HG03565 (cell line): ENCODE data around the gene COL23A1.
"Not testable (repeated sequence)": the region's sequence is repeated elsewhere in the genome, so short reads cannot be mapped to it uniquely, and the experiment has no call there.

ENCODE experiments used
- ATAC-seq: cut with Tn5 transposase; IDR thresholded peaks from one replicate; pipeline ENCODE4 v1.9.1; 2021; ENCODE audit warnings: mild to moderate bottlenecking, moderate library complexity; ENCODE audit not compliant: unreplicated experiment

Gene COL23A1

DNA sequence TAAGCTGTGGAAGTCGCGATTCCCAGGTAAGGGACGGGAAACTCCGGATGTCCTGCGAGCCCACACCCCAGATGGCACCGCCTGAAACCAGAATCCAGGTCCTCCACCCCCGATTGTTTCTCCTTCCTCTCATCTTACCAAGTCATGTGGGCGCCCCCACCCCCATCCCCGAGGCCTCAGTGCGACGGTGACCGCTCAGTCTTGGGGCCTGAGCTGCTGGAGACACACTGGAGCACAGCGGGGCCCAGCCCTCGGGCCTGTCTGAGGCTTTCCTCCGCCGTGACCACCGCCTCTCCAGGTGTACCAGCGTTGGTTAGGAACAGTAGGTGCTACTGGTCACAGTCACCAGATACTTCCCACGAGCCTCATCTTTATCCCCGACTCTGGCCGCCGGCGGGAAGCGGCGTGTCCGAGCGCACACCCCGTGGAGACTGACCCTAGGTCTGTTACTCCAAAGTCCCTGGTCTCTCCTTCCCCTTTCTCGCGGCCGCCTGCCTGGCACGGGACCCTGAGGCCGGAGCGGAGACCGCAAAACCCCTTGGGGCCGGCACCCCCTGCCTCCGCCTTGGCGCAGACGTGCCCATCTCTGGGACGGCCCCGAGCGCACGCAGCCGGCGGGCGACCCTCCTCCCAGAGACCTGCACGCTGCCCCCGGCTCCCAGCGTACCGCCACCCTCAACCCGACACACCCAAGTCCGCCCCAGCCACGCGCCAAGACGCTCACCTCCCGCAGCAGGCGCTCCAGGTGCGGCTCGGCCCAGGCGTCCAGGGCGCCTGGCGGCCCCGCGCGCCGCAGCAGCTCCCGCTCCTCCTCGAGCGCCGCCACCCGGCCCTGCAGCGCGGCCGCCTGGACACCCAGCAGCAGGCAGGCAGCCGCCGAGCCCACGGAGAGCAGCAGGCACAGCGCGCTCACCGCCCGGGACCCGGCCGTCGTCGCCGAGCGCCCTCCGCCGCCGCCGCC is 733 bp downstream of the COL23A1 start:
- no peak for ATAC-seq

DNA sequence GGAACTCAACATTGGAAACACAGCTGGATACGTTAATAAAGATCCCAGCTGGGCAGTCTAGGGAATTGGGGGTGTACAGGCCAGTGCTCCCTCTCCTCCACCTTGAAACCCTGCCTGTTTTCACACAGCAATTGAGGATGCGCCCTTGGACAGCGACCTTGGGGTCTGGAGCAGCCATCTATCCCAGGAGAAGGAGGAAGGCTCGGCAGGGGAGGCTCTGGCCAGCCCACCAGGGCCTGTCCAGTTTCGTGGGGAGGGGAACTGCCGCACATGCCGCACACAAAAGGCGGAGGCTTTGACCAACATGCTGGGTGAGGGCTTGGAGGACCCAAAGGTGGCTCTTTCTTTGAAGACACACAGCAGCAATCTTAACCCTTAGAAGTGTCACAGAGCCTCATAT is 1.4 kb downstream of the COL23A1 start:
- no peak for ATAC-seq

DNA sequence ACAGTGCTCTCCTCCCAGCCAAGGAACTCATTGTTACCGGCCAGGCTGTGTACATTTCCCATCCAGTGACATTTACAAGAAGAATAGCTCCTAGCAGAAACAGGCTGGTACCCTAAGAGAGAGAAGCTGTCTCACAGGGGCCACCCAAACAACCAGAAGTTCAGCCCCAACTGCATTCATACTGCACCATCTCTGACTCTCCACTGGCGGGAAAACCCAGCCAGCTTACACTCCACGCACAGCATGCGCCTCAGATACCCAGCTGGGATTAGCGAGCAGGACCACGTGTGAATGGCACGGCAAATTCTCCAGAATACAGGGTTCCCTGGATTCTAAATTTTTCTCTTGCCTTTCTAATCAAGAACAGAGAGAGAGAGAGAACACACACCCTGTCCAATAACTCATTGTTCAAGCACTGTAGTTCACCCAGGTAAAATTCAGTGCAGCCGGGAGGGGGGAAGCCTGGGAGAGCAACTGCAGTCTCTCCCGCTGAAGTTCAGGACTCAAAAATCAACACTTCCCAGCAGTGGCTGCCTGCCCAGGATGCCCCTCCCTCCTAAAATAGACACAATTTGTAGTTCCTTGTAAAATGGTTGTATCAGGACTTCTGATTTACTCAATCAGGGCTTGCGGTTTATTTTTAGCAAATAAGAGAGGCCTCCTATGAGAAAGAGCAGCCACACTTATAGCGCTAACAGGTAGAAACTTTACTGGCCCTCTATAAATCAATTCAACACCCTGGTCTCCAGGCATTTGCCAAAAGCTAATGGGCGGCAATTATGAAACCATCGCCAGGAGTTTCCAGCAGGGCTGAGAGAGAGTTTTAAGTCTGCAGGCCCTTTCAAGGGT is 2.2 kb downstream of the COL23A1 start:
- ATAC-seq = no peak

DNA sequence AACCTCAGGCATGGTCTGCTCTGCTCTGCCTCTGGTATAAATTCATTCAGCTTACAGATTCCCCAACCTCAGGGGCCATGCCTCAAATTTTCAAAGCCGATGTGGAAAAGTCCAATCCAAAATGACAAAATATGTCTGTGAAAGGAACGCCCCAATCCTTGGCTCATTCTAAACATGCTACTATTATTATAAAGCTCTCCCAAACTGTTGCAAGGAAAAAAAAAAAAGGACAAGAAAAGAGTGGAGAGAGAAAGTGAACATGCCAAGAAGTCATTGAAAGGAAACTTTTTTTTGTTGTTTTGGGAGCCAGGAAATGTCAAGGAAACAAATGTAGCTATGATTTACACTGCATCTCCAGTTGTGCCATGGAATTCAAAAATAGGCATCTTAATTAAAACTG is 3.8 kb downstream of the COL23A1 start:
- ATAC-seq = no peak

DNA sequence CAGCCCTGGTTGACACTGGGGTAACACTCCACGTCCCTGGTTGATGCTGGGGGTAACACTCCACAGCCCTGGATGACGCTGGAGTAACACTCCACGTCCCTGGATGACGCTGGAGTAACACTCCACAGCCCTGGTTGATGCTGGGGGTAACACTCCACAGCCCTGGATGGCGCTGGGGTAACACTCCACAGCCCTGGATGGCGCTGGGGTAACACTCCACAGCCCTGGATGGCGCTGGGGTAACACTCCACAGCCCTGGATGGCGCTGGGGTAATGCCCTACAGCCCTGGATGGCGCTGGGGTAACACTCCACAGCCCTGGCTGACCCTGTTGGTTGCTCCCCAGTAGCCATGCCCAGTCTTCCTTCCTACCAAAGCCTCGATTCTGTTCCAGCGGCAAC is 4.8 kb downstream of the COL23A1 start:
- ATAC-seq = not testable (repeated sequence)

DNA sequence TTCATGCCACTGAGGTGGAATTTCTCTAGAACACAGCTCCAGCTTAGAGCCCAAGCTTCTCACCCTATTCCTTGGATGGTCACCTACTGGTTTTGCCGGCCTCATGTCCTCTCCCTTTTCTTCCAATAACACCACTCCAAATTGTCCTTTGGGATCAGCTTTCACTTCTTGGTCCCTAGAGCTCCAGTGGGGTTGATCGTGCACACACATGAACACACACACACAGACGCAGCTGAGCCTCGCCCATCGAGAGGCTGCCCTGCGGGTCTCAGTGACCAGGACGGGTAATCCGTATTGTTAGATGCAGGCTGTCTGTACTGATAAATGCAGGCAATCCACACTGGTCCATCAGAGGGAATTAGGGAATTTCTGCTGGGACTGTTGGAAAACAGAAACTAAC is 6.9 kb downstream of the COL23A1 start:
- ATAC-seq = no peak

DNA sequence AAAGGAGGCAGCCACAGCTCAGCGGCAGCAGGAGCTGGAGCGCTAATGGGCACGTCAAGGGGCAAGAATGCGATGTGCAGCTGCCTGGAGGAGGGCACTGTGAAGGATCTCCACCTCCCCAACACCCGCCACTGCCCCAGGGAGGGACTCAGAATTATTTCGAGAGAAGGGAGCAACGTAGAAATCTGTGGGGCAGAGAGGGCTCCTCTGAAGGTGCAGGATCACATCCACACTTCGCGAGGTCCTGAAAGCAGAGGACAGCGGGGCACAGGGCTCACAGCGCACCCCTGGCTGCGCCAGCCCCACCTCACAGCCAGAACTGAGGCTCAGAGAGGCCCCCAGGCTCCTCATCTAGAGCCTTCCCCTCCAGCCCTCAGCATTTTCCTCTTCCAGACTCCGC is 7.9 kb downstream of the COL23A1 start:
- no peak for ATAC-seq

DNA sequence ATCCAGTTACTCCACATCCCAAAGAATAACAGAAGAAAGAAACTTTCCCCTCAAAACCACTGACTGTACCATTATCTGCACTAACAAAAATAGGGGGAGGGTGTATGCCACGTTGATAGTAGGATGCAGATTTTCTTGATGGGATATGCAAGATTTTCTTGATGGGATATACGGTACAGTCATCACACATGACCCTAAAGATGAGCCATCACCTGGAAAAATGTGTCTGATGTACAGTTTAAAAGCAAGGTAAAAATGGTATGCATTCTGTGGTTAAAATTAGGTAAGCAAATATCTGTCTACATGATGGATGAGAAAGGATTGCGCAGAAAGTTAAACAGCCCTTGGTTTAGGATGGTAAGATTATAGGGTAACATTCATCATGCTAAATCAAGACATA is 8.6 kb downstream of the COL23A1 start:
- ATAC-seq = no peak

DNA sequence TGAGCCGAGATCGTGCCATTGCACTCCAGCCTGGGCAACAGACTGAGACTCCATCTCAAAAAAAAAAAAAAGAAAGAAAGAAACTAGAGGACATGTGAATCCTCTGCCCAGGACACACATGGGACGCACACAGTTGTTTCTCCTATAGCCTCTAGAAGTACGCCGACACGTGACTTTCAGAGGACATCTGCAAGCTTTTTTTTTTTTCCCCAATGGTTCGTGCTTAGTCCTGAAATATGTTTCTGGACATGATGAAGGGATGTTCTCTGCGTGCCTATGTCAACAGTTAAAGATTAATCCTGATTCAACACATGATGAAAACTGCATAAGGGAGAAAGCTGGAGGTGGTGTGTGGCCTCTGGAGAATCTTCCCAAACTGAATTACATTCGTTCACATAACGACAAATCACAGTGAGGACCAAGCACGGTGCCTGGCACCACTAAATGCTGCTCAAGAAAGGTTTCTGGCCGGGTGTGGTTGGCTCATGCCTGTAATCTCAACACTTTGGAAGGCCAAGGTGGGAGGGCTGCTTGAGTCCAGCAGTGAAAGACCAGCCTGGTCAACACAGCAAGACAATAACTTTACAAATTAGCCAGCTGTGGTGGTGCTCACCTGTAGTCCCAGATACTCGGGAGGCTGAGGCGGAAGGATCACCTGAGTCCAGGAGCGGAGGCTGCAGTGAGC is 9.8 kb downstream of the COL23A1 start:
- ATAC-seq = no peak

DNA sequence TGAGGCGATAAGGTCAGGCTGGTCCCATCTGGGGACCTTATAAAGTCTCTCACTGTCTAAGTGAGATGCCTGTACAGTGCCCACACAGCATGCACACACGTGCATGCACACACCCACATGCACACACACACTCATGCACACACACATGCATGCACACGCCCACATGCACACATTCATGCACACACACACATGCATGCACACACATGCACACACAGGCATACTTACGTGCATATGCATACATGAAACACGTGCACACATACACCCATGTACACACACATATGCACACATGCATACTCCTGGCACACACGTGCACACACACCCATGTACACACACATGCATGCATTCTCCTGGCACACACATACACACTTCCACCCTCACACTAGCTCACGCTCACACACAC is 12.2 kb downstream of the COL23A1 start:
- ATAC-seq = no peak

DNA sequence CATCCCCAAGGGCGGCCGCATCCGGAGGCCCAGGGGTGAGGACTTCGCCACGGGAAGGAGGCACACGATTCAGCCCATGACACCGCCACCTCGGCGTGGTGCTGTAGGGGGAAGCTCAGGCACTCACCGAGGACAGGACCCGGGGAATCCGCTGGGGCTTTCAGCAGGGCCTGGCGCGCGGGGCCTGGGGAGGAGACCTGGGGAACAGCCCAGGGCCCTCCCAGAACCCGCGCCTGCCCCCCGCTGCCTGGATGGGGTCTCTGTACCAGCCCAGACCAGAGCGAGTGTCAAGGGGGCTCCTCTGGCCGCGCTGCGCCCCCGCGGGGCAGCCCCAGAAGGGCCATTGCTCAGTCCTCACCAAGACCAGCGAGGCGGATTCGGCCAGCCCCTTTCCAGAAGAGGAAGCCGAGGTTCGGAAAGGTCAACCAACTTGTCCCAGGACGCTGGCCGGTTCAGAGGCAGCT is 12.8 kb downstream of the COL23A1 start:
- no peak for ATAC-seq

DNA sequence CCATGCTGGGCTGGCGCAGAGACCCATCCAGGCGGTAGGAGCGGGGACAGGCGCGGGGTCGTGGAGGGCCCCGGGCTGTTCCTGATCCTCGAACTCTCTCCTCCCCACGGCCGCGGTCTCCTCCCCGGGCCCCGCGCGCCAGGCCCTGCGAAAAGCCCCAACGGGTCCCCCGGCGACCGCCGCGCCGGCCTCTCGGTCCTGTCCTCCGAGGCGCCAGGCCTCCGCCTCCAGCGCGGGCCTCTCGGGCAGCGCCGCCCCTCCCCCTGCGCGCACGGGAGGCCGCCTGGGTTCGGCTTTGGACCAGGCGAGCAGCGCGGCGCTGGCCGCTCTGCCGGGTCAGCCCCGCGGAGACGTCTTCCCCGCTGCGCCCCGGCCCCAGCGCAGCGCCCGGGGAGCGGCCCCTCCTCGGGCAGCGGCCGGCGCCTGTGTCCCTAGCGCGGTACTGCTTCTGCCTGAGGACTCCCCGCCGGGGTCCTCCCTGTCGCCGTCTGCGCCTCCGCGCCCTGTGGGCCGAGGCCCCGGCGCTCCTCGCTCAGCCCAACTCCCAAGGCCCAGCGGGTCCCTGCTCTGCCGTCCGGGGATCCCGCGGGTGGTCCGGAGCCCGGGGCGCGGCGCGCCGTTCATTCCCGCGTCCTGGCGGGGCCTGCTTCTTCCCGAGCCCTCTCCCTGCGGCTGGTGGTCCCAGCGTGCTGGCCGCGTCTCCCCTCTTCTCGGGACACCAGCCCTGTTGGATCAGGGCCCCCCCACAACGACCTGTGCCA is 13.4 kb downstream of the COL23A1 start:
- ATAC-seq = no peak

DNA sequence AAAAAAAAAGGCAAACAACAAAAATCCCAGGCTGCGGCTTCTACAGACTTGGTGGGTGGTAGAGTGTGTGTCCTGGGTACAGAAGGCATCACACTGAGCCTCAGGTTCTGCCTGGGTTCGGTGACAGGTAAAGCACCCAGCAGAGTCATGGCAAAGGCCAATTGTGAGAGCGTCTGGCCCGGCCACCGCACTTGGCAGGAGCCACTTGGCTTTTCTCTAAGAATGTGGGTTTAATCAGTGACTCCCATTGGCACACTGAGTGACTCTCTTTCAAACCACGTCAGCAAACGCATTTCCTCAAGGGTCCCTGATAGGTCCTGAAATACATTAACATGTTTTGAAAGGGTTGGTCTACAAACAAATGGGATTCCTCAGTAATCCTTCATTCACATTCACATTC is 17.0 kb downstream of the COL23A1 start:
- ATAC-seq = no peak

DNA sequence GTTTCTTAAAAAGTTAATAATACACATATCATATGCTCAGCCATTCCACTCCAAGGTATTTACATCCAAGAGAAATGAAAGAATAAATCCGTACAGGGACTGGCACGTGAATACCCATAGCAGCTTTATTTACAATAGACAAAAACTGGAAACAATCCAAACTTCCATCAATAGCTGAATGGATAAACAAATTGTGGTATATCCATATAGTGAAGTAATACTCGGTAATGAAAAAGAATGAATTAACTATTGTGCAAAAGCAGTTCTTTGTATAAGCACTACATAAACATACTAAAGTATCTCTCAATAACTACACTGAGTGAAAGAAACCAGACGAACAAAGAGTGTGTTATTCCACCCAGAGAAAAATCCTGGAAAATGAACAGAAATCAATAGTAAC is 17.6 kb downstream of the COL23A1 start:
- ATAC-seq = no peak

DNA sequence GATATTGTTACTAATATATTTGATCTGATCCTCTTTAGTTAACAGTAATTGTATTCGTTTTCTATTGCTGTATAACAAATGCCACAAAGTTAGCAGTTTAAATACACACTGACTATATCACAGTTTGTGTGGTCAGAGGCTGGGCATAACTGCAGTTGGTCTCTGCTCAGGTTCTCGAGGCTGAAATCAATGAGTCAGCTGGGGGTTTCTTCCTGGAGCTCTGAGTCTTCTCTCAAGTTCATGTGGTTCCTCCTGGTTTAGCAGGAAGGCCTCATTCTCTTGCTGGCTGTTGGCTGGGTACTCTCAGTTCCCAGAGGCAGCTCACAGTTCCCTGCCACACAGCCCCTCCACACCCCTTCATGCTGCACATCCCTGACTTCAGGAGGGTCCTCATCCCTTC is 20.7 kb downstream of the COL23A1 start:
- no peak for ATAC-seq

DNA sequence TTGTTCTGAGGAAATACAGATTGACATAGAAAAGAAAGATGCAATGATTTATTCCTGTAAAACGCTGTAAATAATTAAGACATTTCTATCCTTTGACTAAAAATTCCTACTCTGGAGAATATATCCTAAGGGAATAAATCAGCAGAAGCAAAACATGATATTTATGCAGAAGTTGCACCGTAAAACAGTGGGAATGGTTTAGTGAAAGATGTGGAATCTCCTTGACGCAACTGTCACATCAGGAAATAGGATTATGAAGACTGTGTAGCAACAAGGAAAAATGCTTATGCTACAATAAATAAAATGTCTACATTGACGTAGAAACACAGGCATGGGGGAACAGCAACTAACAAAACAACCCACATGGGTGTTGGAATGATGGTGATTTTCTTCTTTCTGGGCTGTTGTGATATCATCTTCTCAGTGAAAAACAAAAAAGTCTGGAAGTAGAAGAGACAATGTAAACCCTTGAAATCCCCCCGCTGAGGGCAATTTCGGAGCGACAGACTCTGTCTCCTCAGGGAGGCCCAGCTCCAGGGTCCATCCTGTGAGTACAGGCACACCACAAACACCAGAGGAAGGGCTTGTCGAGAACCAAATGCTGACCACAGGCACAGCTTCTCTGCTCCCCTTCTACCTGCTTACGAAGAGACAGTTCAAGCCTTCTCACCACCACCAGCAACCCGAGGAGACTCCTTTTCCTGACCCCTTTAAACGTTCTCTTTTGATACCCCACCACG is 25.2 kb downstream of the COL23A1 start:
- no peak for ATAC-seq

DNA sequence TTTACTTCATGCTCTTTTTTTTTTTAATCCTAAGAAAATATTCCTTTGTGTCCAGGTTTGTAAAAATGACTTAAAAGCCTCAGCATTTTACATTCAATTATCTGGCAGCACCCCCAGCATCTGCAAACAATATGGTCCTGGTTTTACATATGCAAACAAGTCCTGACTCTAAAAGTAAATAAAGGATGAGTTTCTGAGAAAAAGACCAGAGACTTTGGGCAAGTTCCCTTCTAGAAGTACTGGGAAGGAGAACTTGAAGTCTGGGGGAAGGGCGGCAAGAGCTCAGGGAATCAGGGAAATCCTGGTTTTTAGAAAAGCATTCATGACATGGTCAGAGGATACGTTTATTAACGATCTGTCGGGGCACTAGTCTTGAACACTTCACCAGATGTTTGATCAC is 25.8 kb downstream of the COL23A1 start:
- no peak for ATAC-seq

DNA sequence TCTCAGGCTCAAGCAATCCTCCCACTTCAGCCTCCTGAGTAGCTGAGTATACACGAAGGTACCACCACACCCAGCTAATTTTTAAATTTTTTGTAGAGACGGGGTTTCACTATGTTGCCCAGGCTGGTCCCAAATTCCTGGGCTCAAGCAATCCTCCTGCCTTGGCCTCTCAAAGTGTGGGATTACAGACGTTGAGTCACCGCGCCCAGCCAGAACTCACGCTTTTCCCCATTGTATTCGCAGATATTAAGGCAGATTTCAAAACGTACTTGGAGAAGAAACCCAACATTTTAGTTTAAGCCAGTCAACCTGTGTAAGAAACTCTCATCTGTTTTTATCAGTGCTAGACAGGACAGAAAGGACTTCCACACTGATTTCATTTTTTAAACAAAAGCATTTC is 26.6 kb downstream of the COL23A1 start:
- no peak for ATAC-seq

DNA sequence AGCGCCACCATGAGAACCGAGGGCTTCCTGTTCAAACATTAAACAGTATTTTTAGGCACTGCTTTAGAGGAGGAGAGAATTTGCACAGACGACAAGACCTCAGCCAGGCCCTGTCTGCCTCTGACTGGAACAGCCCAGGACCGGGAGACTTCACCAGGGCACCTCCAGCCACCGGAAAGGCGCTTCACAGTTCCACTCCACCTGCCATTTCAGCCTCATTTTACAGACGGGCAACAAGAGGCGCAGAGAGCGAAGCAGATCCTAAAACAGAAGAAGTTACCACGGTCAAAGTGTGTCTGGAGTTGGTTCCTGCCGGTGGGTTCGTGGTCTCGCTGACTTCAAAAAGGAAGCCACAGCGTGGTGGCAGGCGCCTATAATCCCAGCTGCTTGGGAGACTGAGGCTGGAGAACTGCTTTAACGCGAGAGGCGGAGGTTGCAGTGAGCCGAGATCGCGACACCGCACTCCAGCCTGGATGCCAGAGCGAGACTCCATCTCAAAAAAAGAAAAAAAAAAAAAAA is 28.4 kb downstream of the COL23A1 start:
- no peak for ATAC-seq

DNA sequence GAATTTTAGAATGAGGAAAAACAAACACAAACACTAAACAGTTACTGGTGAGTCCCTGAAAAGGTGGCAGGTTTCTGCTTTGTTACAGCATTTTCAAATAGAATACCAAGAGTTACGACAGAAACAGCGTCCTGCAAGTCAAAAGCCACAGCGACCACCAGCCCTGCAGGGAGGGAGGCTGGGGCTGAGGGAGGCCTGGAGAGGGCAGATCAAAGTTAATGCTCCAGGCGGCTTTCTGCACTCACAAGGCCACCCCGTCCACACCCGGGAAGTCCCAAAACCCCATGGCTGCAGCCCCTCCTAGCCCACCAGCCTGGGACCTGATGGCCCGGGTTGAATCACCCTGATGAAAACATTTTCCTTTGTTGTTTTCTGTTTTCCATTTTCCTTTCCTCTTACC is 29.3 kb downstream of the COL23A1 start:
- ATAC-seq = no peak
